GM12872 (cell line): ENCODE results near the gene CLCNKA.

ENCODE experiments used
- CTCF ChIP-seq: IDR thresholded peaks from 3 replicates; pipeline ENCODE4 v1.5.1; 2011; ENCODE audit warnings: low read depth, mild to moderate bottlenecking, low read length, moderate library complexity; ENCODE audit not compliant: insufficient read depth

The CLCNKA gene

GRCh38 chr1:16005597-16005996, 16.2 kb upstream of the CLCNKA start:
- TF ChIP-seq CTCF, result no peak

GRCh38 chr1:16006010-16006409, 15.8 kb upstream of the CLCNKA start:
- no peak for TF ChIP-seq CTCF

- TF ChIP-seq CTCF, result 0 out of 3 replicates have a peak, but pooled peaks have one; percentile 21
Observed at GRCh38 chr1:16006552-16007485, 15.0 kb upstream of the CLCNKA start.

GRCh38 chr1:16007671-16008341, 14.0 kb upstream of the CLCNKA start:
- TF ChIP-seq CTCF, result no peak

GRCh38 chr1:16009030-16009460, 12.8 kb upstream of the CLCNKA start:
- TF ChIP-seq CTCF, result peak; percentile 97

GRCh38 chr1:16009678-16010077, 12.2 kb upstream of the CLCNKA start:
- TF ChIP-seq CTCF, result no peak

- no peak for TF ChIP-seq CTCF
Observed at GRCh38 chr1:16010837-16011236, 11.0 kb upstream of the CLCNKA start.
